Measurements from ENCODE around the gene CDK18.
"Not testable (repeated sequence)": the region's sequence is repeated elsewhere in the genome, so short reads cannot be mapped to it uniquely, and the experiment has no call there.

Gene CDK18

GRCh38 chr1:205481218-205481617 is 23.3 kb upstream of the CDK18 start:
- DNase-seq (ENCODE audit: low read depth) = no peak

GRCh38 chr1:205481629-205482151 is 22.8 kb upstream of the CDK18 start:
- no peak for DNase-seq (ENCODE audit: low read depth)

- not testable (repeated sequence) for DNase-seq (ENCODE audit: low read depth)
Measured at GRCh38 chr1:205482587-205482986, 21.9 kb upstream of the CDK18 start.

- DNase-seq (ENCODE audit: low read depth) = no peak
Measured at GRCh38 chr1:205483372-205483771, 21.1 kb upstream of the CDK18 start.

GRCh38 chr1:205484985-205485967 is 19.2 kb upstream of the CDK18 start:
- DNase-seq (ENCODE audit: low read depth) = peak; percentile 59

GRCh38 chr1:205486258-205486657 is 18.2 kb upstream of the CDK18 start:
- DNase-seq (ENCODE audit: low read depth) = no peak

- peak; percentile 35 for DNase-seq (ENCODE audit: low read depth)
Measured at GRCh38 chr1:205488074-205488723, 16.3 kb upstream of the CDK18 start.

GRCh38 chr1:205491794-205492193 is 12.7 kb upstream of the CDK18 start:
- no peak for DNase-seq (ENCODE audit: low read depth)

- no peak for DNase-seq (ENCODE audit: low read depth)
Measured at GRCh38 chr1:205492201-205492667, 12.2 kb upstream of the CDK18 start.

- no peak for DNase-seq (ENCODE audit: low read depth)
Measured at GRCh38 chr1:205492774-205493173, 11.7 kb upstream of the CDK18 start.

GRCh38 chr1:205493241-205494085 is 11.0 kb upstream of the CDK18 start:
- DNase-seq (ENCODE audit: low read depth) = no peak

GRCh38 chr1:205494115-205494514 is 10.4 kb upstream of the CDK18 start:
- no peak for DNase-seq (ENCODE audit: low read depth)

GRCh38 chr1:205495237-205495823 is 9.1 kb upstream of the CDK18 start:
- no peak for DNase-seq (ENCODE audit: low read depth)

- DNase-seq (ENCODE audit: low read depth) = no peak
Measured at GRCh38 chr1:205496661-205497060, 7.8 kb upstream of the CDK18 start.

GRCh38 chr1:205497351-205497750 is 7.1 kb upstream of the CDK18 start:
- no peak for DNase-seq (ENCODE audit: low read depth)

GRCh38 chr1:205499789-205500188 is 4.7 kb upstream of the CDK18 start:
- no peak for DNase-seq (ENCODE audit: low read depth)

GRCh38 chr1:205500240-205501233 is 3.9 kb upstream of the CDK18 start:
- DNase-seq (ENCODE audit: low read depth) = no peak

GRCh38 chr1:205502111-205502810 is 2.2 kb upstream of the CDK18 start:
- no peak for DNase-seq (ENCODE audit: low read depth)

GRCh38 chr1:205502992-205503391 is 1.5 kb upstream of the CDK18 start:
- DNase-seq (ENCODE audit: low read depth) = no peak

Measured in activated T-cell treated with anti-CD3 and anti-CD28 coated beads for 48 hours (primary cell).